GM10248 (cell line): ENCODE data around the gene APOO.

Experiments used
- CTCF ChIA-PET: fragments of 300-600 bp; sonication (Branson Sonifier 250); formaldehyde crosslinking; extraction: SDS; loops from one replicate; lab custom pipeline; 2021; ENCODE audit warnings: antibody characterized with exemption; lab: Yijun Ruan, JAX
- POLR2A ChIA-PET: fragments of 350-650 bp; sonication (Branson Sonifier 250); formaldehyde crosslinking; extraction: SDS; loops from one replicate; lab custom pipeline; 2020; ENCODE audit warnings: antibody characterized with exemption; lab: Yijun Ruan, JAX
- DNase-seq: peaks from one replicate; pipeline ENCODE4 v3.0.0; 2012; ENCODE audit errors: extremely low spot score
- CTCF ChIP-seq: IDR thresholded peaks from 2 replicates; pipeline ENCODE4 v1.5.1; 2012; ENCODE audit warnings: mild to moderate bottlenecking, low read depth; ENCODE audit errors: extremely low read depth, missing control alignments, control extremely low read depth

The APOO gene

GRCh38 chrX:23857363-23857762 lies 50.4 kb downstream of the APOO start:
- no peak for TF ChIP-seq CTCF
- ChIA-PET POLR2A (no interaction called here), CTCF (interaction anchor here (2.0 kb wide), 1 partner anchor 45 kb away, joined by 8 read pairs; no protein-coding TSS in a partner anchor)
- DNase-seq, result no peak

GRCh38 chrX:23855569-23855968 lies 52.2 kb downstream of the APOO start:
- POLR2A ChIA-PET, result no interaction called here
- no peak for DNase-seq
- no peak for TF ChIP-seq CTCF
- CTCF ChIA-PET, result no interaction called here

GRCh38 chrX:23854945-23855344 lies 52.8 kb downstream of the APOO start:
- no peak for TF ChIP-seq CTCF
- no peak for DNase-seq
- ChIA-PET CTCF (no interaction called here), POLR2A (no interaction called here)

GRCh38 chrX:23854122-23854521 lies 53.6 kb downstream of the APOO start:
- ChIA-PET POLR2A (no interaction called here), CTCF (no interaction called here)
- no peak for TF ChIP-seq CTCF
- no peak for DNase-seq

GRCh38 chrX:23851544-23851943 lies 56.2 kb downstream of the APOO start:
- TF ChIP-seq CTCF, result no peak
- ChIA-PET CTCF (no interaction called here), POLR2A (no interaction called here)
- no peak for DNase-seq

GRCh38 chrX:23849241-23849640 lies 58.5 kb downstream of the APOO start:
- no peak for TF ChIP-seq CTCF
- ChIA-PET POLR2A (no interaction called here), CTCF (interaction anchor here (1.0 kb wide), 1 partner anchor 14 kb away, joined by 4 read pairs; no protein-coding TSS in a partner anchor)
- DNase-seq, result no peak
